IMR-90 (cell line): ENCODE results near the gene GLRA3. TPM values are rescaled to one million over a fixed set of nuclear protein-coding genes. Genes with fewer than 3 reads are reported as not detected.

Experiments
- ATAC-seq: fragments of 200-7000 bp; cut with Tn5 transposase; 2 replicates; pipeline ENCODE4 v1.9.1; 2020; ENCODE audit warnings: low read depth, mild to moderate bottlenecking, moderate library complexity
- BruUV-seq: library from RNA; stranded (reverse); fragments of 400-500 nt; replicated peaks from 2 replicates; lab custom pipeline; 2021; lab: Mats Ljungman, UMichigan
- CTCF ChIA-PET: fragments of 300-600 bp; formaldehyde crosslinking; extraction: SDS; loops from one replicate; lab custom pipeline; 2021; ENCODE audit warnings: antibody characterized with exemption; lab: Yijun Ruan, JAX
- POLR2A ChIA-PET: fragments of 300-600 bp; sonication (Branson Sonifier 250); formaldehyde crosslinking; loops from one replicate; lab custom pipeline; 2022; ENCODE audit warnings: antibody characterized with exemption; ENCODE audit not compliant: unreplicated experiment; lab: Charles Lee
- DNase-seq: peaks from one replicate; pipeline ENCODE4 v3.0.0; 2013
- H2AFZ ChIP-seq: replicated peaks from 2 replicates; pipeline ENCODE3; 2013; ENCODE audit warnings: low read length, mild to moderate bottlenecking; ENCODE audit not compliant: poor library complexity
- H2AK5ac ChIP-seq: 2 replicates; pipeline ENCODE4 v1.6.1; 2013; ENCODE audit warnings: low read depth, low read length, inconsistent platforms
- H2AK9ac ChIP-seq: replicated peaks from 2 replicates; pipeline ENCODE3; 2013; ENCODE audit warnings: mild to moderate bottlenecking, low read depth, low read length, moderate library complexity; ENCODE audit not compliant: poor library complexity
- H2BK120ac ChIP-seq: 2 replicates; pipeline ENCODE4 v1.6.1; 2013; ENCODE audit warnings: low read depth, low read length, inconsistent platforms
- H2BK15ac ChIP-seq: 3 replicates; pipeline ENCODE4 v1.6.1; 2013; ENCODE audit warnings: low read depth, low read length, inconsistent platforms
- H2BK20ac ChIP-seq: 2 replicates; pipeline ENCODE4 v1.6.1; 2013; ENCODE audit warnings: low read depth, mild to moderate bottlenecking, inconsistent platforms, low read length, moderate library complexity
- H2BK5ac ChIP-seq: 2 replicates; pipeline ENCODE4 v1.6.1; 2013; ENCODE audit warnings: mild to moderate bottlenecking, low read depth, low read length, inconsistent platforms; ENCODE audit not compliant: poor library complexity, severe bottlenecking
- H3K14ac ChIP-seq: replicated peaks from 2 replicates; pipeline ENCODE4 v1.6.1; 2013; ENCODE audit warnings: low read depth, low read length, inconsistent platforms
- H3K18ac ChIP-seq: 2 replicates; pipeline ENCODE4 v1.6.1; 2013; ENCODE audit warnings: low read depth, low read length, control low read depth
- H3K23ac ChIP-seq: 2 replicates; pipeline ENCODE4 v1.6.1; 2013; ENCODE audit warnings: low read depth, low read length, inconsistent platforms
- H3K27ac ChIP-seq: 2 replicates; pipeline ENCODE4 v1.5.1; 2013; ENCODE audit warnings: mild to moderate bottlenecking, control low read depth, low read length; ENCODE audit not compliant: insufficient read depth
- H3K27me3 ChIP-seq: 2 replicates; pipeline ENCODE4 v1.6.1; 2013; ENCODE audit warnings: low read length; ENCODE audit not compliant: control insufficient read depth, insufficient read depth
- H3K36me3 ChIP-seq: 2 replicates; pipeline ENCODE4 v1.6.1; 2013; ENCODE audit warnings: low read length, mixed read lengths; ENCODE audit not compliant: control insufficient read depth, insufficient read depth
- H3K4ac ChIP-seq: 2 replicates; pipeline ENCODE4 v1.6.1; 2013; ENCODE audit warnings: low read depth, low read length, inconsistent platforms
- H3K4me1 ChIP-seq: 2 replicates; pipeline ENCODE4 v1.6.1; 2013; ENCODE audit warnings: low read length, mixed read lengths; ENCODE audit not compliant: control insufficient read depth, insufficient read depth
- H3K4me2 ChIP-seq: 2 replicates; pipeline ENCODE4 v1.6.1; 2013; ENCODE audit warnings: low read depth, mild to moderate bottlenecking, control low read depth, low read length, moderate library complexity
- H3K4me3 ChIP-seq: 2 replicates; pipeline ENCODE4 v1.5.1; 2013; ENCODE audit warnings: low read depth, mild to moderate bottlenecking, control low read depth, low read length, moderate library complexity; ENCODE audit not compliant: insufficient read depth
- H3K56ac ChIP-seq: 2 replicates; pipeline ENCODE4 v1.6.1; 2013; ENCODE audit warnings: low read length, inconsistent platforms; ENCODE audit not compliant: insufficient read depth; ENCODE audit errors: extremely low read depth
- H3K79me1 ChIP-seq, 2 experiments: 2 replicates each; pipeline ENCODE4 v1.6.1; 2013; ENCODE audit warnings: low read length in 2 of 2, inconsistent platforms in 1 of 2, low read depth in 1 of 2
- H3K9ac ChIP-seq: 2 replicates; pipeline ENCODE4 v1.6.1; 2013; ENCODE audit warnings: low read depth, low read length, control low read depth
- H3K9me1 ChIP-seq: 2 replicates; pipeline ENCODE4 v1.6.1; 2013; ENCODE audit warnings: low read length, inconsistent platforms; ENCODE audit not compliant: insufficient read depth
- H3K9me3 ChIP-seq: 2 replicates; pipeline ENCODE4 v1.6.1; 2013; ENCODE audit warnings: low read length; ENCODE audit not compliant: control insufficient read depth, insufficient read depth
- H4K20me1 ChIP-seq: 2 replicates; pipeline ENCODE4 v1.6.1; 2013; ENCODE audit warnings: low read length, inconsistent platforms; ENCODE audit not compliant: insufficient read depth
- H4K5ac ChIP-seq: 2 replicates; pipeline ENCODE4 v1.6.1; 2013; ENCODE audit warnings: mild to moderate bottlenecking, low read depth, low read length, control low read depth
- H4K8ac ChIP-seq, 2 experiments: 2 replicates each; pipeline ENCODE4 v1.6.1; 2013; ENCODE audit warnings: low read depth in 2 of 2, low read length in 2 of 2, control low read depth in 1 of 2, inconsistent platforms in 1 of 2
- H4K91ac ChIP-seq: 2 replicates; pipeline ENCODE4 v1.6.1; 2013; ENCODE audit warnings: low read depth, low read length, inconsistent platforms; ENCODE audit not compliant: insufficient read depth
- BHLHE40 ChIP-seq: fragments of 150-350 bp; IDR thresholded peaks from 2 replicates; pipeline ENCODE4 v1.6.1; 2016; ENCODE audit warnings: mild to moderate bottlenecking, low read depth, low read length
- CEBPB ChIP-seq: IDR thresholded peaks from 2 replicates; pipeline ENCODE4 v1.6.1; 2012; ENCODE audit warnings: low read depth, low read length, improper control_type of control experiment
- CHD1 ChIP-seq: IDR thresholded peaks from 2 replicates; pipeline ENCODE4 v1.6.1; 2012; ENCODE audit warnings: low read depth, low read length, improper control_type of control experiment
- FOS ChIP-seq: fragments of 150-350 bp; IDR thresholded peaks from 2 replicates; pipeline ENCODE4 v1.6.1; 2016; ENCODE audit warnings: low read depth, low read length
- MAFK ChIP-seq: IDR thresholded peaks from 2 replicates; pipeline ENCODE4 v1.6.1; 2012; ENCODE audit warnings: low read depth, low read length, improper control_type of control experiment
- MAZ ChIP-seq: IDR thresholded peaks from 2 replicates; pipeline ENCODE4 v1.6.1; 2012; ENCODE audit warnings: low read depth, mild to moderate bottlenecking, low read length, improper control_type of control experiment, moderate library complexity, borderline replicate concordance
- NFE2L2 ChIP-seq: fragments of 150-350 bp; IDR thresholded peaks from 2 replicates; pipeline ENCODE4 v1.6.1; 2016; ENCODE audit warnings: low read depth, mild to moderate bottlenecking, low read length
- POLR2A ChIP-seq: IDR thresholded peaks from 2 replicates; pipeline ENCODE4 v1.6.1; 2012; ENCODE audit warnings: mild to moderate bottlenecking, low read depth, low read length
- RAD21 ChIP-seq: IDR thresholded peaks from 2 replicates; pipeline ENCODE4 v1.6.1; 2012; ENCODE audit warnings: low read length, improper control_type of control experiment
- SMC3 ChIP-seq: fragments of 150-350 bp; IDR thresholded peaks from 2 replicates; pipeline ENCODE4 v1.6.1; 2016; ENCODE audit warnings: low read depth, mild to moderate bottlenecking, antibody characterized with exemption, low read length, moderate library complexity
- WGBS, 2 experiments: methylation state at CpG; one replicate each; pipeline versions ENCODE4 v1.1.5 to v1.1.7; 2013; ENCODE audit warnings: missing lambda C conversion rate in 2 of 2; ENCODE audit not compliant: insufficient read length in 1 of 2; ENCODE audit errors: extremely low coverage in 2 of 2; 5-methylcytosine and 5-hydroxymethylcytosine counted together
- dilution Hi-C: fragments of 300-500 bp; cut with HindIII; formaldehyde crosslinking; loops from one replicate; pipeline ENCODE4 v1.14.3; 2018; ENCODE audit warnings: low sequenced_read_pairs; ENCODE audit not compliant: unreplicated experiment
- in situ Hi-C: fragments of 300-500 bp; cut with MboI; formaldehyde crosslinking; loops from 3 replicates; pipeline ENCODE4 v1.14.3; 2019; ENCODE audit warnings: low sequenced_read_pairs, inconsistent platforms, mixed read lengths
- intact Hi-C: fragments of 100-400 bp; cut with micrococcal nuclease; formaldehyde crosslinking; loops from 2 replicates; pipeline ENCODE4 v1.10.0; 2022
- polyA plus RNA-seq, 3 experiments: library from polyadenylated mRNA; depleted of rRNA; stranded (reverse); fragments of >200 nt; gene quantifications; 2 replicates each; pipeline ENCODE4 v1.2.3, GENCODE V29; 2012; ENCODE audit warnings: low replicate concordance in 1 of 3
- total RNA-seq: library from RNA; depleted of rRNA; stranded (reverse); fragments of >200 nt; gene quantifications from 2 replicates; pipeline ENCODE4 v1.2.3, GENCODE V29; 2012

GLRA3 gene
- total and polyA plus RNA-seq, 2 of the 4 experiments (the other 2 are of a cell fraction), result not detected

GRCh38 chr4:174658246-174658645 is 170.8 kb downstream of the GLRA3 start:
- no peak overlapping the region for H3K4me2 ChIP-seq
- no peaks in the 10 kb centered on the region for H3K4me1 ChIP-seq
- no peaks in the 10 kb centered on the region for H3K36me3 ChIP-seq
- ChIA-PET POLR2A (no interaction called here), CTCF (no interaction called here)
- no peak overlapping the region for H2AK9ac ChIP-seq
- H3K9me3 ChIP-seq, result no peaks in the 10 kb centered on the region; the same call in 1 of the 2 replicates
- no TSS peak for BruUV-seq
- in situ Hi-C loops, result no loop called here
- no CpG with 5 or more reads among the region's 3 CpGs for WGBS, 2 experiments
- no peak overlapping the region for H3K56ac ChIP-seq
- no peak overlapping the region for H4K8ac ChIP-seq
- H3K79me1 ChIP-seq, result no peaks in the 10 kb centered on the region
- ATAC-seq (no peak), DNase-seq (no peak)
- no peak overlapping the region for H3K4ac ChIP-seq
- no peak overlapping the region for H3K4me3 ChIP-seq
- no peak overlapping the region for H3K18ac ChIP-seq
- no peak overlapping the region for H2BK5ac ChIP-seq
- no peaks in the 10 kb centered on the region for H3K9me1 ChIP-seq
- no peak overlapping the region for H2BK15ac ChIP-seq
- dilution Hi-C loops, result no loop called here
- no peak overlapping the region for H2AFZ ChIP-seq
- intact Hi-C loops, result no loop called here
- H3K27ac ChIP-seq, result no peak overlapping the region
- TF ChIP-seq SMC3 (no peak), NFE2L2 (no peak), CEBPB (no peak), MAFK (no peak), BHLHE40 (no peak), CHD1 (no peak), MAZ (no peak), FOS (no peak), POLR2A (no peak), RAD21 (no peak)
- no peak overlapping the region for H2BK120ac ChIP-seq
- no peak overlapping the region for H3K23ac ChIP-seq
- no peak overlapping the region for H2AK5ac ChIP-seq
- no peak overlapping the region for H3K14ac ChIP-seq
- H3K9ac ChIP-seq, result no peak overlapping the region
- H4K20me1 ChIP-seq, result no peaks in the 10 kb centered on the region
- no peak overlapping the region for H2BK20ac ChIP-seq
- H4K5ac ChIP-seq, result no peak overlapping the region
- no peaks in the 10 kb centered on the region for H3K27me3 ChIP-seq
- H4K91ac ChIP-seq, result no peak overlapping the region
